ENCODE measurements around the gene TIMP2.

Gene TIMP2

DNA sequence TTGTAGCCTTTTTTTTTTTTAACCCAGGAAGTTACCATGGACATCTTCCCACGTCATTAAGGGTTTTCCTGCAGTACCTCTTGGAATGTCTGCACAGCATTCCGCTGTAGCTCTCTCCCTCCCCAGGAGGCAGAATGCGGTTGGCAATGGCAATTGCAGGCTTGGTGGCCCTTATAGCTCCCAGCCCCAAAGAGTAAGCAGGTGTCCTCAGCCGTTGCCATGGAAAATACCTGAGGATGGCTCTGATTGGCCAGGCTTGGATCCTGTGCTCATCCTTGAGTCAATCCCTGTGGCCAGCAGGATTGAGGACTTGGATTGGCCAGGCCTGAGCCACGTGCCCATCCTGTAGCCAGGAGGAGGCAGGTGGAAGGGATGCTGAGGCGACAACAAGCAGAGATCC, 15.5 kb upstream of the TIMP2 start:
- no peak for TF ChIP-seq CTCF (IDR thresholded peaks at IDR 0.05; ENCODE audit: low read depth, low read length, missing control alignments)
- no peak for DNase-seq (ENCODE audit: low read depth)
- in situ Hi-C loops (cut with HindIII; ENCODE audit: low sequenced_read_pairs), result no loop called here
- no peak overlapping the region for H3K4me3 ChIP-seq (ENCODE audit: low read depth, low read length)

DNA sequence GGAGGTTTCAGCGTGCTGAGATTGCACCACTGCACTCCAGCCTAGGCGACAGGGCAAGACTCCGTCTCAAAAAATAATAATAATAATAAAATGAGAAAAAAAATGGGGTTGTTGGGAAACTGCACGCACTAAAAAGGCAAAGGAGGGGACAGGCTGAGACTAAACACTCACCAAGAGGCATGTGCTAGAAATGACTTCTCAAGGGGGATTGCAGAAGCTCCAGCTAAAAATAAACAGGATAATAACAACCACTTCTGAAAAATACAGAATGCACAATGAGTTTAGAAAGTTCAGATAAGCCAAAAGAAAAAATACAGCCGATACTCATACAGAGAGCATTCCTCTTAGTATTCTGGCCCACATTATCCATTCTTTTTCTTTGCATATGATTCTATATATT, 15.1 kb upstream of the TIMP2 start:
- TF ChIP-seq CTCF (IDR thresholded peaks at IDR 0.05; ENCODE audit: low read depth, low read length, missing control alignments), result no peak
- in situ Hi-C loops (cut with HindIII; ENCODE audit: low sequenced_read_pairs), result no loop called here
- no peak for DNase-seq (ENCODE audit: low read depth)
- no peak overlapping the region for H3K4me3 ChIP-seq (ENCODE audit: low read depth, low read length)

DNA sequence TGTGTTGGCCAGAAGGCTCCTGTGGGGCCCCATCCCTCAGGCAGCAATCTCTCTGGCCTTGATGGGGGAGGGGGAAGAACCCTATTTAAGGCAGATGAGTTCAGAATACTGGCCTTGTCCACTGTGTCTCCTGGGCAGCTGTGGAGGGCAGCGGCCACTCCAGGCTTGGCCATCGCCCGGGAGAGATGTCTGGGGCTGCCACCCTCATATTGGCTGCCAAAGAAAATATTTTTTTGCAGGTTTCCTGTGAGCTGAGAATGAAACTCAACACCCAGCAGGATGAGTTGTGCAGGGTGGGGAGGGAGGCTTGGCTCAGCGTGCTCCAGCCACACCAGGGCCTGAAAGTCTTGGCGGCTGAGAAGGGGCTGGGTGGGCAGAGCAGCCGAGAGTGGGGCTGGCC, 14.4 kb upstream of the TIMP2 start:
- no peak for DNase-seq (ENCODE audit: low read depth)
- no peak overlapping the region for H3K4me3 ChIP-seq (ENCODE audit: low read depth, low read length)
- no peak for TF ChIP-seq CTCF (IDR thresholded peaks at IDR 0.05; ENCODE audit: low read depth, low read length, missing control alignments)
- in situ Hi-C loops (cut with HindIII; ENCODE audit: low sequenced_read_pairs), result no loop called here

DNA sequence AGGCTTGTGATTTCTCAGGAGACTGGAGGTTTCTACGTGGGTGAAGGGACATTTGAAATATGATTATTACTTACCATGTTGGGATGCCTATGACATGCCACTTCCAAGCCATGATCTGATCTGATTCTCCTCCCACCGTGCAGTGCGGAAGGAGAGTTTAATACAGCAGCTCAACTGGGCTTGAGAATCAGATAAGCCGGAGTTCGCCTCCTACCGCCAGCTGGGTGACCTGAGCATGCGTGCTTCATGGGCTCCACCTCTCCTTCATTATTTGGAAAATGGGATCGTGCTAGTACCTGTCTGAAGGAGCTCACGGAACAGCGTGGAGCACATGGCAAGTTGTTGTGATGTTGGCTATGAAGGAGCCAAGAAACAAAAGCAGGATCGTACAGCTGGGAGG, 12.4 kb upstream of the TIMP2 start:
- no peak for TF ChIP-seq CTCF (IDR thresholded peaks at IDR 0.05; ENCODE audit: low read depth, low read length, missing control alignments)
- no peak overlapping the region for H3K4me3 ChIP-seq (ENCODE audit: low read depth, low read length)
- in situ Hi-C loops (cut with HindIII; ENCODE audit: low sequenced_read_pairs), result no loop called here
- DNase-seq (ENCODE audit: low read depth), result no peak

DNA sequence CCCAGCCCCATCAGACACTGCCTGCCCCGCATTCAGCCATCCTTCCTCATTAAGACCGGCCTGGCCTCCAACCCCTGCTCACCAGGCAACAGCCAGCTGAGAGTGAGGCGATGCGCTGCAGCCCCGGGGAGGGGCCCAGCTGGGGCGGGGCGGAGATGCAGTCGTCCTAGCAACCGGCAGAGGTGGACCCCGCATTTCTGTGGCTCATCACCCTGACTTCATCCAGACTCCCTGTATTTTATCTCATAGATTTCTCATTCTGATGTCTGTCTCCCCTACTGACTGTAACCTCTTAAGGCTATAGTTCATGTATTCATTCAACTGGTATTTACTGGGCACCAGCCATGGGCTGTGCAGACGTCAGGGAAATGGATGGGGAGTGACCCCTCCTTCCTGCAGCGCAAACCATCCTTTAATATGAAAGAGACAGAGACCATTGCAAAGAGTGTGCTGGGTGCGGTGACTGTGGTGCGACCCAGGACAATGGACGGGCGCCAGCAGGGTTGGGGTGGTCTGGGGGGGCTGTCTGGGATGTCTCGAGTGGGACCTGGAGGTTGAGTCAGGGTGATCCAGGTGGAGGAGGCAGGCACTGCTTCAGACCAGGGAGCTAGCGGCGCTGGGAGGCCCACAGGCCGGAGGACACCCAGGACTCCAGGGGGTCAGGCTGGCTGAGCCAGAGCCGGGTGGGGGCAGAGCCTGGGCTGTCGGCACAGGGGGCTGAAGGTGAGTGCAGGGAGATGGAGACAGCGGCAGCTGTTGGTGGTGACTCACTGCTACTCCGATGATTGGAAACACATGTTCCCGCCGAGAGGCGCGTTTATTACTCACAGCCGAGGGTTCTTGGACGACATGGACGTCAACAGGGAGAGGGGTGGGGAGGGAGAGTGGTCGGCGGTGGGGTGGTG, 10.5 kb upstream of the TIMP2 start:
- no peak overlapping the region for H3K4me3 ChIP-seq (ENCODE audit: low read depth, low read length)
- in situ Hi-C loops (cut with HindIII; ENCODE audit: low sequenced_read_pairs), result no loop called here
- TF ChIP-seq CTCF (IDR thresholded peaks at IDR 0.05; ENCODE audit: low read depth, low read length, missing control alignments), result no peak
- DNase-seq (ENCODE audit: low read depth), result peak; percentile 94

DNA sequence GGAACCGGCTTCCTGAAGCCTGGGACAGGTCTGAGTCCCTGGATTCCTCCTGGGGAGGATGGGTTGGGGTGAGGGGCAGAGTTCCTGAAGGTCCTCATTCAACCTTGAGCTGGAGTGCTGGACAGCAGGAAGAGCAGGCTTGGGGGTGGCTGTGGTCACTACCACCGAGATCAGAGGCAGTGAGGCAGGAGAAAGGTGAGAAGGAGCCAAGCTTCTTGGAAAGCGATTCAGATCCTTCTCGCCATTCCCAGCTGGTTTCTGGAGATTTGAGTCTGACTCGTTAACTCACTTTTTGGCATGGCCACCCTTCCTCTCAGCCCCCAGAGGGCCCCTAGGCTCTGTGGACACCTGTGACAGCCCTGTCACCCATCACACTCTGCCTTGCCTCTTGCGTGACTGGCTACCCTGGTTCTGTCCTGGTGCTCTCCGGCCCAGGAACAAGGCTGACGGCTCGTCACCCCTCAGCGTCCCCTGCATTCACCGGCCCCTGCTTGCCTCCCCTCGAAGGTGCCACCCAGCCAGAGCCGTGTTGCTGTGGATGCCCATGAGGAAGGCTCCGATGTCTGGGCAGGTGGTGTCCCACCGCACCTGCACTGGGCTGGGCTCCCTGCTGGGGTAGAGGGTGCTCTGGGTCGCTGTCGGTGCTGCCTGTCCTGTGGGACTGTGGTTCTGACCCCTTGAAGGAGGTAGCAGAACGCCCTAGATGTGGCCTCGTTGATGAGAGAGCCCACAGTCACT, 9.7 kb upstream of the TIMP2 start:
- DNase-seq (ENCODE audit: low read depth), result no peak
- no peak overlapping the region for H3K4me3 ChIP-seq (ENCODE audit: low read depth, low read length)
- no peak for TF ChIP-seq CTCF (IDR thresholded peaks at IDR 0.05; ENCODE audit: low read depth, low read length, missing control alignments)
- in situ Hi-C loops (cut with HindIII; ENCODE audit: low sequenced_read_pairs), result no loop called here
